GM12874 (cell line): ENCODE data around the gene GZF1.

ENCODE experiments used
- TF ChIP-seq, protein P1 (sequence below): IDR thresholded peaks from 2 replicates; pipeline ENCODE4 v1.5.1; 2011; ENCODE audit warnings: low read depth, mild to moderate bottlenecking, control low read depth, low read length, moderate library complexity; ENCODE audit not compliant: insufficient read depth

GZF1 gene

GRCh38 chr20:23390091-23390774, 28.3 kb downstream of the GZF1 start:
- TF ChIP-seq, protein P1, sequence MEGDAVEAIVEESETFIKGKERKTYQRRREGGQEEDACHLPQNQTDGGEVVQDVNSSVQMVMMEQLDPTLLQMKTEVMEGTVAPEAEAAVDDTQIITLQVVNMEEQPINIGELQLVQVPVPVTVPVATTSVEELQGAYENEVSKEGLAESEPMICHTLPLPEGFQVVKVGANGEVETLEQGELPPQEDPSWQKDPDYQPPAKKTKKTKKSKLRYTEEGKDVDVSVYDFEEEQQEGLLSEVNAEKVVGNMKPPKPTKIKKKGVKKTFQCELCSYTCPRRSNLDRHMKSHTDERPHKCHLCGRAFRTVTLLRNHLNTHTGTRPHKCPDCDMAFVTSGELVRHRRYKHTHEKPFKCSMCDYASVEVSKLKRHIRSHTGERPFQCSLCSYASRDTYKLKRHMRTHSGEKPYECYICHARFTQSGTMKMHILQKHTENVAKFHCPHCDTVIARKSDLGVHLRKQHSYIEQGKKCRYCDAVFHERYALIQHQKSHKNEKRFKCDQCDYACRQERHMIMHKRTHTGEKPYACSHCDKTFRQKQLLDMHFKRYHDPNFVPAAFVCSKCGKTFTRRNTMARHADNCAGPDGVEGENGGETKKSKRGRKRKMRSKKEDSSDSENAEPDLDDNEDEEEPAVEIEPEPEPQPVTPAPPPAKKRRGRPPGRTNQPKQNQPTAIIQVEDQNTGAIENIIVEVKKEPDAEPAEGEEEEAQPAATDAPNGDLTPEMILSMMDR: no peak

- TF ChIP-seq, protein P1: no peak
Measured at GRCh38 chr20:23391707-23392310, 29.8 kb downstream of the GZF1 start.

- TF ChIP-seq, protein P1: no peak
Measured at GRCh38 chr20:23393996-23394775, 32.2 kb downstream of the GZF1 start.

DNA sequence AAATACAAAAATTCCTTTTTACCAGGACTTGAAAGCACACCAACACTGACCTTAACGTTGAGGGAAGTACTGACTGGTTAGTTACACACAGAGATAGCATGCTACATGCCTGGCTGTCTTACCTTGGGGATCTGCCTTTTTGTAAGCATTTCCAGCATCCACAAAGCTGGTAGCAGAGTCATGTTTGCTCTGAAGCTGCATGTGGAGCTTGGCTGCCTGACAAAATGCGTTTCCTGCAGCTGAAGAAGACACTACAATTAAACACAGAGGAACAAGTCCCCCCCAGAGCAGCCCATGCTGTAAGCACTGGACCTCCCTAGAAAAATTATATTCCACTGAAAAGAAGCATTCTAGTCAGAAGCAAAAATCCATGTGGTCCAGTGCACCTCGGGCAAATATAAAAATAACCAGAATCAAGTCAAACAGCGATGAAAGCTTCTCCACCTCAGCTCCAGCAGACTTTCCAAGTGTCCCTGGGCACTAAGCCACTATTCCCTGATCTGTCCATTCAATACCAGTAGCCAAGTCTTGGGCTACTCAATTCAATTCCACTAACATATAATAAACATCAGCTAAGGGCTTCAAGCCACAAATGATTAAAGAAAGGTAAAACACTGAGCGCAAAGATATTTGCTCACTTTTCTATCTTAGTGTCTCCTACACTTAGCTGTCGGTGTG, 35.1 kb downstream of the GZF1 start:
- TF ChIP-seq, protein P1: no peak

DNA sequence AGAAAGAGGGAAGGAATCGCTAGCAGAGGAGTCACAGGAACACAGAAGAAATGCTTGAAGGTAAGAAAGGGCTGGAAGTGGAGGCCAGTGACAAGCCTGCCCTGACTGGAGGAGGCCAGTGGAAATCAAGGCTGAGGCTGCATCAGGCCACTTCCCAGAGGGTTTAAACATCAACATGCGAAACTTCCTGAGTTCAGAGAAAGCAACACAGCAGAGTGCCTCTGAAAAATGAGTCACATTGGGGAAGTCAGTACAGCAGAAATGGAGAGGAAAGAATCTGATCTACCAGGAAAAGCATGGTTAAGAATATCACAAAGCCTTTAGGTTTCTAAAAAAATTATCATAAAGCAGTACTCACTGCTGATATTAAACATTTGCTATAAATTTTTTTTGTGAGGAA, 36.0 kb downstream of the GZF1 start:
- TF ChIP-seq, protein P1: no peak

DNA sequence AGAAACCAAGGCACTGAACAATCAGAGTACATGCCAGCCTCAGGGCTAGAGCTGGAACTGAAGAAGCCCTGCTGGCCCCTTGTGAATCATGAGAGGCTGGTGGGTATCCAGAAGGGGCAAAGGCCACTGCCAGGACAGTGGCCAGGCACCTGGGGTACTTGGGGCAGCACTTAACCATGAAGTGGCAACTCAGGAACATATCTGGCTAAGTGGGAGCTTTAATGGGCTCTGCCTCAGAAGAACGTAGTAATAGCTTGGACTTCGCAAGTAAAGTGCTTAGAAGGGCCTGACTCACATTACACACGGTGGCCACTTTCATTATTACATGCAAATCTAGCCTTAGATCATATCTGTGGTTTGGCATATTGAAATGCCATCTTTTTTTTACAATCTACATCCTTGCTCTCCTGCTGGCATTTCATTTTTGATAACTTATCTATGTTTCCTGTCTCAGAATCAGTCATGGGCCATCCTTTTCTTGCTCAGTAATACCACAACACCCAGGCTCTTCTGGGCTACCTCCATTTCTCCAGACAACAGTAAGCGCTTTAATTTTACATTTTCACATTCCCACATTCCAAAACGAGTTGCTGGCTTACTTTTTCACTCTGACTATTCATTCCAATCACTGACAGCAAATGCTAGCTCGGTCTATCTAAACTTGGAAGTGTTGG, 37.7 kb downstream of the GZF1 start:
- TF ChIP-seq, protein P1: no peak
